OCI-LY3 (cell line): ENCODE measurements around the gene KIAA0513.

Source experiments
- EZH2phosphoT487 ChIP-seq: fragments of 200-600 bp; shearing (Covaris generic); IDR thresholded peaks from 2 replicates; pipeline ENCODE4 v1.6.1; 2018; ENCODE audit warnings: antibody characterized with exemption, mixed run types, low read depth
- TF ChIP-seq, protein P1 (sequence below): fragments of 200-600, 300-600 bp; sonication (generic); IDR thresholded peaks from 2 replicates; pipeline ENCODE4 v1.5.1; 2014; ENCODE audit warnings: antibody characterized with exemption, low read length, low read depth

DNA sequence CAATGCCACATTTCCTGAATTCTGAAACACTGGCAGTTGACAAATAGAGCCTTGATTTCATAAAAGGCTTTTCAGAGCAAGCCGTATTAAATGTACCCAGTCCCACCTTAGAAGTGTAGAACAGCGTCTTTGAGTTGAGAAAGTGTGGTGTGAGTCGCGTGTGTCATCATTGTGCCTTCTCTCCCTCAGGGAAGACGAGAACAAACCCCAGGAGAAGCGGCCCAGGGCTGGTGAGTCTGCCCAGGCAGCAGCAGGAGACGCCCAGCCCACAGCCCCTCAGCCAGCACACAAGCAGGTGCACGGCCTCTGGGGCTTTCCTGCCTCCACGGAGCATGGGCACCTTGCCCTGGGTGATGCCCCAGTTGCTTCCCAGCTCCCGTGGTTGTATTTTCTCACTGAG is 50.6 kb downstream of the KIAA0513 start:
- TF ChIP-seq, protein P1, sequence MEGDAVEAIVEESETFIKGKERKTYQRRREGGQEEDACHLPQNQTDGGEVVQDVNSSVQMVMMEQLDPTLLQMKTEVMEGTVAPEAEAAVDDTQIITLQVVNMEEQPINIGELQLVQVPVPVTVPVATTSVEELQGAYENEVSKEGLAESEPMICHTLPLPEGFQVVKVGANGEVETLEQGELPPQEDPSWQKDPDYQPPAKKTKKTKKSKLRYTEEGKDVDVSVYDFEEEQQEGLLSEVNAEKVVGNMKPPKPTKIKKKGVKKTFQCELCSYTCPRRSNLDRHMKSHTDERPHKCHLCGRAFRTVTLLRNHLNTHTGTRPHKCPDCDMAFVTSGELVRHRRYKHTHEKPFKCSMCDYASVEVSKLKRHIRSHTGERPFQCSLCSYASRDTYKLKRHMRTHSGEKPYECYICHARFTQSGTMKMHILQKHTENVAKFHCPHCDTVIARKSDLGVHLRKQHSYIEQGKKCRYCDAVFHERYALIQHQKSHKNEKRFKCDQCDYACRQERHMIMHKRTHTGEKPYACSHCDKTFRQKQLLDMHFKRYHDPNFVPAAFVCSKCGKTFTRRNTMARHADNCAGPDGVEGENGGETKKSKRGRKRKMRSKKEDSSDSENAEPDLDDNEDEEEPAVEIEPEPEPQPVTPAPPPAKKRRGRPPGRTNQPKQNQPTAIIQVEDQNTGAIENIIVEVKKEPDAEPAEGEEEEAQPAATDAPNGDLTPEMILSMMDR, result no peak
- no peak for TF ChIP-seq EZH2phosphoT487
